WTC11 (cell line): ENCODE results near the gene DHX58. TPM values are rescaled to one million over a fixed set of nuclear protein-coding genes. Genes with fewer than 3 reads are reported as not detected.

Experiments
- ATAC-seq: fragments of 200-7000 bp; cut with Tn5 transposase; 2 replicates; pipeline ENCODE4 v1.10.0; 2021; ENCODE audit warnings: mild to moderate bottlenecking, moderate library complexity
- CTCF ChIA-PET: fragments of 300-600 bp; sonication (Branson Sonifier 250); formaldehyde crosslinking; loops from one replicate; lab custom pipeline; 2021; ENCODE audit warnings: antibody characterized with exemption; lab: Charles Lee
- POLR2A ChIA-PET: fragments of 350-600 bp; sonication (Branson Sonifier 250); formaldehyde crosslinking; loops from one replicate; lab custom pipeline; 2021; ENCODE audit warnings: antibody characterized with exemption; lab: Charles Lee
- DNase-seq: peaks from one replicate; pipeline ENCODE4 v3.0.0; 2021; ENCODE audit warnings: low spot score
- H3K27ac Mint-ChIP-seq: 2 replicates; pipeline ENCODE4 v1.8.0; 2021; ENCODE audit warnings: mixed read lengths
- H3K27me3 Mint-ChIP-seq: 2 replicates; pipeline ENCODE4 v1.8.0; 2021; ENCODE audit warnings: low read depth, mild to moderate bottlenecking, moderate library complexity, mixed read lengths
- H3K36me3 Mint-ChIP-seq: 2 replicates; pipeline ENCODE4 v1.8.0; 2021; ENCODE audit warnings: mixed read lengths
- H3K4me1 Mint-ChIP-seq: 2 replicates; pipeline ENCODE4 v1.8.0; 2022; ENCODE audit warnings: mixed read lengths
- H3K4me3 Mint-ChIP-seq: 2 replicates; pipeline ENCODE4 v1.8.0; 2021; ENCODE audit warnings: mild to moderate bottlenecking, moderate library complexity, mixed read lengths
- H3K9me3 Mint-ChIP-seq: 2 replicates; pipeline ENCODE4 v1.8.0; 2021; ENCODE audit warnings: mixed read lengths
- CBFB ChIP-seq: sonication (generic); formaldehyde crosslinking; IDR thresholded peaks from 2 replicates; pipeline ENCODE4 v1.8.1; 2022; ENCODE audit warnings: mild to moderate bottlenecking, low read depth, missing genetic modification reagents
- FOXP1 ChIP-seq: sonication (generic); formaldehyde crosslinking; IDR thresholded peaks from 2 replicates; pipeline ENCODE4 v1.8.0; 2022; ENCODE audit warnings: missing genetic modification reagents, mild to moderate bottlenecking, moderate library complexity, borderline replicate concordance
- JUN ChIP-seq: sonication (generic); formaldehyde crosslinking; IDR thresholded peaks from 2 replicates; pipeline ENCODE4 v1.8.0; 2023; ENCODE audit warnings: mild to moderate bottlenecking, missing genetic modification reagents
- MAX ChIP-seq: sonication (generic); formaldehyde crosslinking; IDR thresholded peaks from 2 replicates; pipeline ENCODE4 v1.8.0; 2022; ENCODE audit warnings: mild to moderate bottlenecking, missing genetic modification reagents
- NFYB ChIP-seq: sonication (generic); formaldehyde crosslinking; conservative IDR thresholded peaks from 2 replicates; pipeline ENCODE4 v1.8.0; 2022; ENCODE audit warnings: low read depth, missing genetic modification reagents
- OVOL2 ChIP-seq: fragments of 250-450 bp; sonication (Bioruptor Pico); IDR thresholded peaks from 2 replicates; pipeline ENCODE4 v1.9.0; 2021; ENCODE audit warnings: mild to moderate bottlenecking, borderline replicate concordance
- RELA ChIP-seq: sonication (generic); formaldehyde crosslinking; IDR thresholded peaks from 2 replicates; pipeline ENCODE4 v1.8.1; 2022; ENCODE audit warnings: missing genetic modification reagents, mild to moderate bottlenecking, borderline replicate concordance
- SMAD3 ChIP-seq: sonication (generic); formaldehyde crosslinking; IDR thresholded peaks from 2 replicates; pipeline ENCODE4 v1.8.0; 2022; ENCODE audit warnings: missing genetic modification reagents, mild to moderate bottlenecking, borderline replicate concordance
- TP53 ChIP-seq: sonication (generic); formaldehyde crosslinking; IDR thresholded peaks from 2 replicates; pipeline ENCODE4 v1.8.1; 2023; ENCODE audit warnings: mild to moderate bottlenecking, missing genetic modification reagents
- USF1 ChIP-seq: sonication (generic); formaldehyde crosslinking; IDR thresholded peaks from 2 replicates; pipeline ENCODE4 v1.8.0; 2022; ENCODE audit warnings: mild to moderate bottlenecking, missing genetic modification reagents
- USF2 ChIP-seq: sonication (generic); formaldehyde crosslinking; IDR thresholded peaks from 2 replicates; pipeline ENCODE4 v1.8.1; 2023; ENCODE audit warnings: mild to moderate bottlenecking, missing genetic modification reagents, moderate library complexity
- ZMAT4 ChIP-seq: fragments of 250-450 bp; sonication (Bioruptor Pico); IDR thresholded peaks from 2 replicates; pipeline ENCODE4 v1.9.0; 2021; ENCODE audit warnings: mild to moderate bottlenecking
- ZNF121 ChIP-seq: sonication (generic); formaldehyde crosslinking; IDR thresholded peaks from 2 replicates; pipeline ENCODE4 v1.8.0; 2023; ENCODE audit warnings: missing genetic modification reagents
- ZNF423 ChIP-seq: fragments of 250-450 bp; sonication (Bioruptor Pico); IDR thresholded peaks from 2 replicates; pipeline ENCODE4 v2.1.2; 2022; ENCODE audit warnings: mild to moderate bottlenecking, moderate library complexity
- ZNF425 ChIP-seq: fragments of 250-450 bp; sonication (Bioruptor Pico); conservative IDR thresholded peaks from 2 replicates; pipeline ENCODE4 v1.9.0; 2021; ENCODE audit warnings: mild to moderate bottlenecking
- ZNF512 ChIP-seq: sonication (generic); formaldehyde crosslinking; IDR thresholded peaks from 2 replicates; pipeline ENCODE4 v1.8.1; 2022; ENCODE audit warnings: missing genetic modification reagents, borderline replicate concordance
- ZSCAN18 ChIP-seq: fragments of 250-450 bp; sonication (Bioruptor Pico); IDR thresholded peaks from 2 replicates; pipeline ENCODE4 v2.1.2; 2022; ENCODE audit warnings: mild to moderate bottlenecking, moderate library complexity
- total RNA-seq: library from RNA; stranded (reverse); gene quantifications from 3 replicates; pipeline ENCODE4 v1.2.3, GENCODE V29; 2021

Gene DHX58
- total RNA-seq, 1 experiment from 2014 or later, result 6.3 TPM

GRCh38 chr17:42096360-42097111 lies 16.0 kb downstream of the DHX58 start (continued):
- TF ChIP-seq USF2 (CRISPR knock-in tag) (no peak), ZNF423 (CRISPR knock-in tag) (no peak), JUN (CRISPR knock-in tag) (no peak)
- TF ChIP-seq, all 79 proteins: peak for 0

- no peak for DNase-seq
- ChIA-PET CTCF (interaction anchor here (0.7 to 1.1 kb wide), 4 partner anchors 21 to 67 kb away, joined by 3 to 4 read pairs (median 4); no protein-coding TSS in a partner anchor), POLR2A (no interaction called here)
- Mint-ChIP-seq H3K27ac (no peak overlapping the region; the same call in 1 of the 2 replicates), H3K4me1 (peaks cover 28% of the 10 kb centered on the region), H3K27me3 (peaks cover 33% of the 10 kb centered on the region), H3K4me3 (no peak overlapping the region), H3K9me3 (no peaks in the 10 kb centered on the region), H3K36me3 (no peaks in the 10 kb centered on the region)
- ATAC-seq, result no peak
- TF ChIP-seq CBFB (CRISPR knock-in tag), result no peak
- no peak for TF ChIP-seq TP53 (CRISPR knock-in tag)
- TF ChIP-seq RELA, result no peak
- TF ChIP-seq ZMAT4, result no peak
- TF ChIP-seq ZNF425 (CRISPR knock-in tag), result no peak
- no peak for TF ChIP-seq OVOL2 (CRISPR knock-in tag)
- TF ChIP-seq SMAD3, result no peak
- TF ChIP-seq ZSCAN18 (CRISPR knock-in tag), result no peak
- no peak for TF ChIP-seq NFYB
- TF ChIP-seq ZNF121 (CRISPR knock-in tag), result no peak
- TF ChIP-seq FOXP1, result no peak
- TF ChIP-seq USF1, result no peak
- TF ChIP-seq ZNF512 (CRISPR knock-in tag), result no peak
- TF ChIP-seq MAX (CRISPR knock-in tag), result no peak
Measured at GRCh38 chr17:42094375-42095069, 18.0 kb downstream of the DHX58 start.
